Measurements from ENCODE around the gene NDUFAB1.

DNA sequence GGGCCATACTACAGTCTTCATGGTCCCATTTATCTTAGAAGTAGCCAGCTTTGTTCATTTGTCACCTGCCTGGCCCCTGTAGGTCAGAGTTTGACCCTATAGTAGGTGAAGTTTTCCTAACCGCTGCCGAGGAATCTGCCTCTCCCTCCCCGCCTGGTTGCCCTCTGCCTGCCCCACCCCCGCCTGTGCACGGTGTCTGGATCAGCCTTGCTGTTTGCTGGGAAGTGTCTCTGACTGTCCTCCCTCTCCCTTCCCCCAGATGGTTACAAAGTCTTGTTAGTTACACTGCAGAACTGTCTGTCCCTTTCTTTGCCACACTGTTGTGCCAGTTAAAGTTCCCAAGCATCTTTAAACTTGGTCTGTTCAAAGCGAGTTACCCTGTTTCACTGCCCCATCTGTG is 32.9 kb downstream of the NDUFAB1 start:
- TF ChIP-seq POLR2AphosphoS5 (IDR thresholded peaks at IDR 0.05; ENCODE audit: low read depth, low read length) = no peak
- TF ChIP-seq, protein P1, sequence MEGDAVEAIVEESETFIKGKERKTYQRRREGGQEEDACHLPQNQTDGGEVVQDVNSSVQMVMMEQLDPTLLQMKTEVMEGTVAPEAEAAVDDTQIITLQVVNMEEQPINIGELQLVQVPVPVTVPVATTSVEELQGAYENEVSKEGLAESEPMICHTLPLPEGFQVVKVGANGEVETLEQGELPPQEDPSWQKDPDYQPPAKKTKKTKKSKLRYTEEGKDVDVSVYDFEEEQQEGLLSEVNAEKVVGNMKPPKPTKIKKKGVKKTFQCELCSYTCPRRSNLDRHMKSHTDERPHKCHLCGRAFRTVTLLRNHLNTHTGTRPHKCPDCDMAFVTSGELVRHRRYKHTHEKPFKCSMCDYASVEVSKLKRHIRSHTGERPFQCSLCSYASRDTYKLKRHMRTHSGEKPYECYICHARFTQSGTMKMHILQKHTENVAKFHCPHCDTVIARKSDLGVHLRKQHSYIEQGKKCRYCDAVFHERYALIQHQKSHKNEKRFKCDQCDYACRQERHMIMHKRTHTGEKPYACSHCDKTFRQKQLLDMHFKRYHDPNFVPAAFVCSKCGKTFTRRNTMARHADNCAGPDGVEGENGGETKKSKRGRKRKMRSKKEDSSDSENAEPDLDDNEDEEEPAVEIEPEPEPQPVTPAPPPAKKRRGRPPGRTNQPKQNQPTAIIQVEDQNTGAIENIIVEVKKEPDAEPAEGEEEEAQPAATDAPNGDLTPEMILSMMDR (IDR thresholded peaks at IDR 0.05) = no peak

Measured in Panc1 (cell line).